ENCODE data around the gene IL22RA1.

Gene IL22RA1, protein sequence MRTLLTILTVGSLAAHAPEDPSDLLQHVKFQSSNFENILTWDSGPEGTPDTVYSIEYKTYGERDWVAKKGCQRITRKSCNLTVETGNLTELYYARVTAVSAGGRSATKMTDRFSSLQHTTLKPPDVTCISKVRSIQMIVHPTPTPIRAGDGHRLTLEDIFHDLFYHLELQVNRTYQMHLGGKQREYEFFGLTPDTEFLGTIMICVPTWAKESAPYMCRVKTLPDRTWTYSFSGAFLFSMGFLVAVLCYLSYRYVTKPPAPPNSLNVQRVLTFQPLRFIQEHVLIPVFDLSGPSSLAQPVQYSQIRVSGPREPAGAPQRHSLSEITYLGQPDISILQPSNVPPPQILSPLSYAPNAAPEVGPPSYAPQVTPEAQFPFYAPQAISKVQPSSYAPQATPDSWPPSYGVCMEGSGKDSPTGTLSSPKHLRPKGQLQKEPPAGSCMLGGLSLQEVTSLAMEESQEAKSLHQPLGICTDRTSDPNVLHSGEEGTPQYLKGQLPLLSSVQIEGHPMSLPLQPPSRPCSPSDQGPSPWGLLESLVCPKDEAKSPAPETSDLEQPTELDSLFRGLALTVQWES

GRCh38 chr1:24142546-24143534 lies at the start of gene IL22RA1:
TSS of gene IL22RA1 (minus strand) at chr1:24143140. CDS start at chr1:24143082, 58 bp downstream.
- no peak for DNase-seq (ENCODE audit: low read depth in 2 of 2)

GRCh38 chr1:24191860-24192259 lies 48.9 kb upstream of the IL22RA1 start:
- peak in 1 of 2 donors; percentile 36 for DNase-seq (ENCODE audit: low read depth in 2 of 2)

- no peak for DNase-seq (ENCODE audit: low read depth in 2 of 2)
Observed at GRCh38 chr1:24190983-24191461, 48.1 kb upstream of the IL22RA1 start.

DNA sequence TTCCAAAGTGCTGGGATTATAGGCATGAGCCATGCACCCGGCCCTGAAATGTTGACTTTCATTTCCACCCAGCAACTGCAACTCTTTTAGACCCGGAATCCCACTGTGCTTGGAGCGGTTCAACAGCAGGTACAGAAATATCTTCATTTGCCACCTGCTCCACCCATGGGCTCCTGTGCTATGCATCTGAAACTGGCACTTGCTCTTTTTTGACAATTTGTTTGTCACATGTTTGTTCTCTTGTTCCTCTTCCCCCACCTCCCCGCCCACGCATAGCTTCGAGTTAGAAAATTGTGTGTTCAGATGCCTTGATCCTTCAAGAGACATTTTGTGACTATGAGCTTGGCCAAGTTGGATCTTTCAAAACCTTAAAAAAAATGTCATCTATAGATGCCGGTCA lies 46.6 kb upstream of the IL22RA1 start:
- no peak for DNase-seq (ENCODE audit: low read depth in 2 of 2)

GRCh38 chr1:24186993-24187790 lies 44.3 kb upstream of the IL22RA1 start, which contains the start of gene IFNLR1:
TSS of gene IFNLR1 (minus strand) at chr1:24187289. CDS start at chr1:24187248, 41 bp downstream.
- peak; percentile 66 to 77 for DNase-seq (ENCODE audit: low read depth in 2 of 2)

DNA sequence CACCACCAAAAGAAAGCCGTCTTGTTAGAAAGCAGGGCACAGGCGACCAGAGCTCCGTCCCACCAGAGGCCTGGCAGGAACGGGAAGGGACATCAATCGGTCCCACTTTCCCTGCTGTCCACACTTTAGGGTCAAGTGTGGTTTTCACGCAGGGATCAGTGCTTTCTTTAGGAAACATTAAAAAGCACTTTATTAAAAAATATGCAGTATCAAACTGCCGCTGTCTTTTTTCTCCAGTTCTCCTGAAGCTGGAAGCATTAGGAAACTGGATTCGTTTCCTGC lies 43.7 kb upstream of the IL22RA1 start:
- no peak for DNase-seq (ENCODE audit: low read depth in 2 of 2)

DNA sequence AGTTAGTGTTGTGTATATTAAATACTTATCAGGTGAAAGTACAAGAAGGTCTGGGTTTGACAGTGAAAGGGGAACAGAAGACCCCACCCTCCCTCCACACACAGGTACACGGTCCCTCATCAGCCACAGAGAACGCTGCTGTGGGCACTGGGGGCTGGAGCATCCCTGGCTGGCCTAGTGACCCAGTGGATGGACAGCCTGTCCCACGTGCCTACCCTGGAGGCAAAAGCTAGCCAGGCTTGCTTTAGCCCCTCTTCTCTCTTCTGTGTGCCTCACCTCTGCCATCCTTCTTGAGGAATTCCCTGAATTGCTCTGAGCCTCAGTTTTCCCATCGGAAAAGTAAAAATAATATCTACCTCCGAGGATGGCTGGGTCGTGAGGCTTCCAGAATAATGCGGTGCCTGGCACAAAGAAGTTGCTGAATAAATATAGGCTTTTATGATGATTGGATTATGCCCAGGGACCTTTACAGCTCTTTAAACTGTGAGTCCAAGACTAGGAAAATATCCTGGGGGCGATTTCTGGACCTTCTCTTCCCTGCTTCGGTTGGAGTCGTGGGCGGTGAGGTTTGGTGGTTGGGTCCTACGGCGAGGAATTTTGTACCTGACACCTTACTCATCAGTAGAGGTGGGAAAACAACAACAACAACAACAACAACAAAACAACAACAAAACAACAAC lies 43.2 kb upstream of the IL22RA1 start:
- no peak for DNase-seq (ENCODE audit: low read depth in 2 of 2)

DNA sequence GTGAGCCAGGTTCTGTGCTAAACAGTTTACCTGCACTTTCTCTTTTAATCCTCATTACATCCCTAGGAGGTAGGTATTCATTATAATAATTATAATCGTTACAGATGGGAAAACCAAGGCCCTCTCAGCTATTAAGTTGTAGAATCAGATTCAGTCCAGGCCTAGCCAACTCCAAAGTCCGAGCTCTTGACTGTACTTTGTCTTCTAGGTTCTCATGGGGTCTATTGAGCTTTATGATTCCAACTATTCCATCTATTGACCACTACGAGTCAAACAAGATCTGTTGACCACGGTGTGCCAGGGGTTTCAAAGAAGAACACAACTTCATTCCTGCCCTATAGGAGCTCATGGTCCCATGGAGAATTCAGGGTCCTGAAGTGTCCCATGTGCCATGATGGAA lies 42.1 kb upstream of the IL22RA1 start:
- DNase-seq (ENCODE audit: low read depth in 2 of 2): no peak

DNA sequence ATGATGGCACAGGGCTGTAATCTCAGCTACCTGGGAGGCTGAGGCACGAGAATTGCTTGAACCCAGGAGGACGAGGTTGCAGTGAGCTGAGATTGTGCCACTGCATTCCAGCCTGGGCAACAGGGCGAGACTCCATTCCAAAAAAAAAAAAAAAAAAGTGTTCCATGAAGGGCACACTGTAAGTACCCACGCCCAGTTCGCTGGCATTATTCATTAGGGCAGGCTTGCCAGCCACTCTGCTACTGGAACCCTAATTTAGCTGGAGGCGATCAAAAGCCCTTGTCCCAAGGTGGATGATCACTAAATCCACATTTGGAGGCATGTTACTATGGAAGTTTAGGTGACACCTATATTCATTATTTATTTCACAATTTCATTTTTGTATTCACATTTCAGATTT lies 39.1 kb upstream of the IL22RA1 start:
- no peak for DNase-seq (ENCODE audit: low read depth in 2 of 2)

GRCh38 chr1:24181619-24182018 lies 38.7 kb upstream of the IL22RA1 start:
- no peak for DNase-seq (ENCODE audit: low read depth in 2 of 2)

DNA sequence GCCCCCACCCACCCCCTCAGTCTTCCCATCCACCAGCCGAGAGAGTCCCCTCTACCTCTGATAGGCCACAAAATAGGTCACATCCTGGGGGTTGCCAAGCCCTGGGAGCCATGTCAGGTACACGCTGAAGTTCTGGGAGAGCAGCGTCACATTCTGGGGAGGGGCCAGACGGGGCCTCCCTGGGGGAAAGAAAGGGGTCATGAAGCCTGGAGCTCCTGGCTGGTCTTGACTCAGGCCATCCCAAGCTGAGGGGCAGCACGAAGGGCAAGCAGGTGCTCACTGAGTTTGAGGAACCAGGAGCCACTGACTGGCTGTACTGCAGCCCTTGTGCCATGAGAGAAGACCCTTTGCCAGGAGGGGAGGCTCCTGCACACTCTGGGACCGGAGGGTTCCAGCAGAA lies 37.7 kb upstream of the IL22RA1 start:
- DNase-seq (ENCODE audit: low read depth in 2 of 2): no peak

DNA sequence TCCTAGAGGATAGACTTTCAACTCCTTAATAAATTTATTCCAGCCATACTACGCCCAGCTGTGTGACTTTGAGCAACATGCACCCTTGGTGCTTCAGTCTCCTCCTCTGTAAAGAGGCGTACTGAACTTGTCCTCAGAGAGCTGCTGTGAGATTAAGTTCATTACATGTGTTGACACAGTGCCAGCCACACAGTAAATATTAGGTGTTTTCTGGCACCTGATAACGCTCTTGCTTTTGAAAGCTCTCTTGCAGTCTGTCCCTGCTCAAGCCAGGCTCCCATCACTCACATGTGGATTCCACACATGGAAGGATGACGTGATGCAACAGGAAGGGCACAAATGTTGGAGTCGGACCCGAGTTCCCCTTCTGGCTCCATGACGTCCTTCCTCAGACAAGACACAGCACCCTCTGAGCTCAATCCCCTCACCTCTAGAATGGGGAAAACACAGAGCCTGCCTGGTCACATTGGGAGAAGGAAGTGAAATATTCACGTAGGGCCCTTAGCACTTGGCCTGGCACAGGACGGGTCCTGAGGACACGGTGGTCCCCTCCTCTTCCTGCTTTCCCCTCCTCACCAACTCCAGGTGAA lies 36.4 kb upstream of the IL22RA1 start:
- no peak for DNase-seq (ENCODE audit: low read depth in 2 of 2)

DNA sequence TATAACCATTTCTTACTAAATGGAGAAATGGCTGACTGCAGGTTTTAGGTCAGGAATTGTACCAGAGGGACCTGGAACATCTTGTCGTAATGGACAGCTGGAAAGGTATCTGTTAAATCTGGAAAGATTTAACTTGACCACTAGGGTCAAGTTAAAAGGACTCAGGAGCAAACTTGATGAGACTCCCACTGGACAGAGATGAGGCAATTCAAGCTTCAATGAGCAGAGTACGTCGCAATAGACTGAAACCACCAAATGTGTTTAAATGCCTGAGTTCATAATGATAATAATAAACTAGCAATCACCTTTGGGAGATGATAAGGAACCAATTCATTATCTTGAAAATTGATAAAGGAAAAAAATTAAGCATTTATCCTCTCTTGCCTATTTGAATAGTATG lies 35.5 kb upstream of the IL22RA1 start:
- DNase-seq (ENCODE audit: low read depth in 2 of 2): no peak

GRCh38 chr1:24177161-24177560 lies 34.2 kb upstream of the IL22RA1 start:
- DNase-seq (ENCODE audit: low read depth in 2 of 2): no peak

- no peak for DNase-seq (ENCODE audit: low read depth in 2 of 2)
Observed at GRCh38 chr1:24175033-24175755, 32.3 kb upstream of the IL22RA1 start.

DNA sequence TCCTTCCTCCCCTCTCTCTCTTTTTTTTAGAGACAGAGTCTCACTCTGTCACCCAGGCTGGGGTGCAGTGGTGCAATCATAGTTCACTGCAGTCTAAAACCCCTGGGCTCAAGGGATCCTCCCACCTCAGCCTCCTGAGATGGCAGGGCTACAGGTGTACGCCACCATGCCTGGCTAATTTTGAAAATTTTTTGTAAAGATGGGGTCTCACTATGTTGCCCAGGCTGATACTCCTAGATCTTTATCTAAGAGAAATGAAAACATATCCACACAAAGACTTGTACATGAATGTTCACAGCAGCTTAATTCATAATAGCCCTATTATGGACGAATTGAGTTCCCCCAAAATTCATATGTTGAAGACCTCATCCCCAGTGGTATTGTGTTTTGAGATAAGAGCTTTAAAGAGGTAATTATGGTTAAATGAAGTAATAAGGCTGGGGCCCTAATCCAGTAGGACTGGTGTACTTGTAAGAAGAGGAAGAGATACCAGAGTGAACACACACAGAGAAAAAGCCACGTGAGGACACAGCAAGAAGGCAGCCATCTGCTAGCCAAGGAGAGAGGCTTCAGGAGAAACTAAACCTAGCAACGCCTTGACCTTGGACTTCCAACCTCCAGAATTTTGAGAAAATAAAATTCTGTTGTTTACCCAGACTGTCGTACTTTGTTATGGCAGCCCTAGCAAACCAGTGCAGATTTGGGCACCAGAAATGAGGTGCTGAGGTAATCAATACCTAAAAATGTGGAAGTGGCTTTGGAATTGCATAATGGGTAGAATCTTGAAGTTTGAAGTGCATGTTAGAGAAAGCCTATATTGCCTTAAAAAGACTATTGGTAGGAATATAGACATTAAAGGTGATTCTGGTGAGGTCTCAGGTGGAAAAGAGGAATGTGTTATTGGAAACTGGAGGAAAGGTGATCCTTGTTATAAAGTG lies 31.0 kb upstream of the IL22RA1 start:
- DNase-seq (ENCODE audit: low read depth in 2 of 2): no peak

- DNase-seq (ENCODE audit: low read depth in 2 of 2): no peak
Observed at GRCh38 chr1:24172598-24172997, 29.7 kb upstream of the IL22RA1 start.

DNA sequence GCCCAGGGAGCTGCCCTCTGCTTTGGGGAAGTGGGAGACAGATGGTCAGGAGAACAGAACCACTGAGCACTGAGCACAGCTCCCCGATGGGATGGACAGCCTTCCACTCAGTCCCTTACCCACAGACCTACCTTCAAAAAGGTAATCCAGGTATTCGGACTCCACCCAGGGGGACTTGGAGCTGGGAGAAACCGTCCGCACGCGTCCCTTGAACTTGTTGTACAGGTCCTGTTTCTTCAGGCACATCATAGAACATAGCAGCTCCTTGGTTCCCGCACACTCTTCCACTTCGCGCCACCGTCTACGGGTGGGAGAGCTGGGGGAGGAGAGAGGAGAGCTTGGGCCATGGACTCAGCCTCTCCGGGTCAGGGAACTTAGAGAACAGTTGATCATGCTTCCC lies 26.3 kb upstream of the IL22RA1 start:
- no peak for DNase-seq (ENCODE audit: low read depth in 2 of 2)

DNA sequence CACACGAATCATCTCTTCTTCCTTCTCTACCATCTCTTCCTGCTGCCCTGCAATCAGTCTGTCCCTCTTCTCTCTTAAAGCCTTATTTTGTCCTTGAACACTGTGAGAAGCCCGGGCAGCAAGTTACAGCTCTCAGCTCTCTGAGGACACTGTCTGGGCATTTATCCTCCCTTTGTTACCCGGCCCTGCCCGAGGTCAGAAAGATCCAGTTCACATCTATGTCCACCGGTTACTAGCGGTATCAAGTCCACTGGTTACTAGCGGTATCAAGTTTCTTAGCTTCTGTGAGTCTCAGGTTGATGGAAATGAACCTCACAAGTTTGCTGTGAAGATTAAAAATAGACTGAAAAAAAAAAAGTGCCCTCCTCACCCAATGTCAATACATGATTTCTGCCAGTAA lies 25.3 kb upstream of the IL22RA1 start:
- no peak for DNase-seq (ENCODE audit: low read depth in 2 of 2)

Measured in stimulated activated CD4-positive, alpha-beta T cell treated with anti-CD3 and anti-CD28 coated beads, Interleukin-4, amount 100 ng/mL, for 48 hours (primary cell).